Right lobe of liver (tissue), 6 donors: Measurements from ENCODE around the gene KCNMA1. TPM values are rescaled to one million over a fixed set of nuclear protein-coding genes. Genes with fewer than 3 reads are reported as not detected.
A peak's percentile ranks its signal among the peaks of the same experiment; 100 is the strongest.

Experiments used
- ATAC-seq, 4 donors: fragments of 200-7000 bp; cut with Tn5 transposase; one replicate each; pipeline ENCODE4 v1.9.1; 2020; ENCODE audit warnings: mild to moderate bottlenecking in 4 of 4, moderate library complexity in 4 of 4
- DNase-seq, 3 donors: peaks; one replicate each; pipeline ENCODE4 v3.0.0-alpha.2; 2020
- H3K27ac ChIP-seq, 3 donors: fragments of 200-600 bp; one replicate each; pipeline ENCODE4 v1.8.0; 2022
- H3K27me3 ChIP-seq, 2 donors: fragments of 200-600 bp; one replicate each; pipeline ENCODE4 v1.8.0; 2022
- H3K36me3 ChIP-seq, 4 donors: fragments of 200-600 bp; sonication (generic) in 1 of 4; one replicate each; pipeline versions ENCODE4 v1.5.1 to v1.8.0; 2017 to 2022; ENCODE audit warnings: control low read depth in 1 of 4
- H3K4me1 ChIP-seq, 4 donors: fragments of 200-600 bp; sonication (generic) in 1 of 4; one replicate each; pipeline versions ENCODE4 v1.5.1 to v1.8.0; 2017 to 2022; ENCODE audit warnings: control low read depth in 1 of 4
- H3K4me3 ChIP-seq, 3 donors: fragments of 200-600 bp; one replicate each; pipeline ENCODE4 v1.8.0; 2022
- H3K9me3 ChIP-seq, 4 donors: fragments of 200-600 bp; sonication (generic) in 1 of 4; one replicate each; pipeline versions ENCODE4 v1.5.1 to v1.8.0; 2017 to 2022; ENCODE audit warnings: control low read depth in 1 of 4
- POLR2A ChIP-seq: fragments of 450-650 bp; IDR thresholded peaks from one replicate; pipeline ENCODE4 v1.6.1; 2017; ENCODE audit warnings: antibody characterized with exemption, mild to moderate bottlenecking
- WGBS: methylation state at CpG from one replicate; pipeline ENCODE4 v1.1.6; 2018; ENCODE audit warnings: low coverage, low lambda C conversion rate; ENCODE audit not compliant: insufficient coverage; ENCODE audit errors: missing lambda C conversion rate; 5-methylcytosine and 5-hydroxymethylcytosine counted together
- intact Hi-C, 2 donors: fragments of 100-400 bp; cut with DNase I; formaldehyde crosslinking; loops; one replicate each; pipeline versions ENCODE4 v1.11.2 to v1.14.1; 2022
- total RNA-seq, 6 experiments: library from RNA; depleted of rRNA in 2 of 6; stranded (reverse); fragments of >200 nt in 2 of 6; fragmentation: NEBNext Ultra II Directional in 3 of 6; extraction: Animal tissue kit (Norgen Biotek cat#: 25700) in 3 of 6; gene quantifications; one replicate each; pipeline versions ENCODE4 v1.1.0 to v1.2.4, GENCODE V29; 2016 to 2023
- TF ChIP-seq, protein P1 (sequence below), 4 donors: fragments of 200-600 bp in 3 of 4; fragments of 450-650 bp in 1 of 4; IDR thresholded peaks; one replicate each; pipeline versions ENCODE4 v1.5.1 to v1.8.0; 2016 to 2022; ENCODE audit warnings: antibody characterized with exemption in 4 of 4, mild to moderate bottlenecking in 2 of 4
- donor health status: DM: no; HTN: yes; CAD: no.
- donor health status: DM: no; HTN: no; CAD: no.
- donor health status: DM: no; HTN: no; CAD: no.
- donor health status: DM: no; HTN: yes; CAD: no.
- donor health status: DM: no; HTN: yes; CAD: no.

Gene KCNMA1
- total RNA-seq, 6 experiments from 2014 or later: 5.7 to 48.0 (median 15.1) TPM

DNA sequence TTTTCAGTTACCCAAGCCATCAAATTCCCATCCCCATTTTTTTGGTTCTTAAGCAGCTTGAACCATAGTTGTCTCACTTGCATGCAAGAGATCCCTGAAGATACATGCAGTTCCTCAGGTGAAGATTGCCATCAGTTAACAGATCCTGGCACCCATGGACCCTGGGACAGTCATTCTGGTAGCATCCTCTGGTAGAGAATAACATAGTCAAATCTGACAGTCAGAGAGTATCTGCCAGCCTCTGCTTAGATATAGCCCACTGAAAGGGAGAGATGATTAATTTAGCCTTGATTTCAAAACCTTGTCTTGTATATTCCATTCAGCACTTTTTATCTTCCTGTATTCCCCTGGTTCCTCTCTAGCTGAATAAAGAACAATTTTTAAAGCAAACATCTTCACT, 280.4 kb downstream of the KCNMA1 start:
- no peaks in the 10 kb centered on the region for H3K4me1 ChIP-seq
- DNase-seq (no peak), ATAC-seq (no peak)
- no peaks in the 10 kb centered on the region for H3K9me3 ChIP-seq
- no peak overlapping the region for H3K27ac ChIP-seq
- H3K4me3 ChIP-seq: no peak overlapping the region
- TF ChIP-seq POLR2A: no peak
- TF ChIP-seq, protein P1, sequence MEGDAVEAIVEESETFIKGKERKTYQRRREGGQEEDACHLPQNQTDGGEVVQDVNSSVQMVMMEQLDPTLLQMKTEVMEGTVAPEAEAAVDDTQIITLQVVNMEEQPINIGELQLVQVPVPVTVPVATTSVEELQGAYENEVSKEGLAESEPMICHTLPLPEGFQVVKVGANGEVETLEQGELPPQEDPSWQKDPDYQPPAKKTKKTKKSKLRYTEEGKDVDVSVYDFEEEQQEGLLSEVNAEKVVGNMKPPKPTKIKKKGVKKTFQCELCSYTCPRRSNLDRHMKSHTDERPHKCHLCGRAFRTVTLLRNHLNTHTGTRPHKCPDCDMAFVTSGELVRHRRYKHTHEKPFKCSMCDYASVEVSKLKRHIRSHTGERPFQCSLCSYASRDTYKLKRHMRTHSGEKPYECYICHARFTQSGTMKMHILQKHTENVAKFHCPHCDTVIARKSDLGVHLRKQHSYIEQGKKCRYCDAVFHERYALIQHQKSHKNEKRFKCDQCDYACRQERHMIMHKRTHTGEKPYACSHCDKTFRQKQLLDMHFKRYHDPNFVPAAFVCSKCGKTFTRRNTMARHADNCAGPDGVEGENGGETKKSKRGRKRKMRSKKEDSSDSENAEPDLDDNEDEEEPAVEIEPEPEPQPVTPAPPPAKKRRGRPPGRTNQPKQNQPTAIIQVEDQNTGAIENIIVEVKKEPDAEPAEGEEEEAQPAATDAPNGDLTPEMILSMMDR (IDR thresholded peaks at IDR 0.05): no peak
- intact Hi-C loops: no loop called here
- no peaks in the 10 kb centered on the region for H3K27me3 ChIP-seq
- no peaks in the 10 kb centered on the region for H3K36me3 ChIP-seq

DNA sequence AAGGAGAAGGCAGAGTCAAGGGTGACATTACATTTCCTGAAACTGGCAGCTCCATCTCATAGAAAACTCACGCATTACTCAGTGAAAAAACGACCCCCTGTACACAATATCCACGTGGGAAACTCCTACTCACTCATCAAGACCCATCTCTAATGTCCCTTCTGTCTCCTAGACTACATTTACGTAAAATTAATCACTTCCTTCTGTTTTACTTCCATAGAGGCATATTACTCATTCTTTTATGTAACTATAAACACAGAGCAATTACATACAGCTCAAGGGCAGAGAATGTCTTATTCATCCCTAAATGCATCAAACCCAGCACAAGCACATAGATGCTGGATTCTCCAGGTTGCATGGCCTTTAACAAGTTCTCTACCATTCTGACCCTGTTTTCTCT, 281.8 kb downstream of the KCNMA1 start:
- Histone ChIP-seq H3K4me3 (no peak overlapping the region), H3K27ac (no peak overlapping the region), H3K36me3 (no peaks in the 10 kb centered on the region), H3K4me1 (no peaks in the 10 kb centered on the region), H3K9me3 (no peaks in the 10 kb centered on the region), H3K27me3 (no peaks in the 10 kb centered on the region)
- no peak for TF ChIP-seq POLR2A
- TF ChIP-seq, protein P1 (IDR thresholded peaks at IDR 0.05): no peak
- WGBS: 71% methylated on average over 4 of the region's 4 CpGs
- ATAC-seq (no peak), DNase-seq (no peak)
- intact Hi-C loops: no loop called here

DNA sequence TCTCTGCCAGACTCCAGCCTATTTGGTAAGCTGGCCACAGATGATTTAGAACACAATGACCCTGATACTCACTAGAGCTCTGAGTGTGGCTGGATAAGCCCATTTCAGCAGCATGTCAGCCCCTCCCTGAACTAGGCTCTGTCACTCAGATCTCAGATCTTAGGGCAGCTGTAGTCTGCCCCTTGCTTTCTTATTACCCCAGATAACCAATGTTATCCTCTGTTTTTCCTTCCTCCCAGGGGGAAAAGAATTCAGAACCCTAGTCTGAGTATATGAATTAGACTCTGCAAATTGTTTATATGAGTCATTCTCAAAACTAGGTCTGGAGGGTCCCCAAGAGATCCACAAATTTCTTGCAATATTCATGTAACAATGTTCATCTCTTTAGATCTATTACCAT, 286.2 kb downstream of the KCNMA1 start:
- ATAC-seq (no peak), DNase-seq (no peak)
- intact Hi-C loops: no loop called here
- no peaks in the 10 kb centered on the region for H3K9me3 ChIP-seq
- TF ChIP-seq, protein P1 (IDR thresholded peaks at IDR 0.05): no peak
- no peak for TF ChIP-seq POLR2A
- H3K27me3 ChIP-seq: no peaks in the 10 kb centered on the region
- no peak overlapping the region for H3K27ac ChIP-seq
- H3K36me3 ChIP-seq: no peaks in the 10 kb centered on the region
- H3K4me1 ChIP-seq: no peaks in the 10 kb centered on the region
- no peak overlapping the region for H3K4me3 ChIP-seq

DNA sequence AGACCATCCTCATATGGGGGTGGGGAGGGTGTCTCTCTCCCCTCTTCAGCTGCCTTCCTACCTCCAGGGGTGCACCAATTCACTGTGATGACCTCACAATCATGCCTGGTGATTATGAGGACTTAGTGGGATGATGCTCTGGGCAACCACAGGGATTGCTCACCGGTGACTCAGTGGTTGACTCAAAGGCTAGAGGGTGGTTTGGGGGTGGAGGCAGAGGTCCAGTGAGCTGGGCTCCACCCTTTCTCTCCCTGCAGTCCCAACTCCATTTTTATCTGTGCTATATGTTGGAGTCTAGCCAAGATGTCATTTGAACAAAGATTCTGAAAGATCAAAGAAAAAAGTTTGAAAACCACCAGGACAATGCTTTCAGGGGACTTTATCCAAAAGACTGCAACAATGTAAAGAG, 286.9 kb downstream of the KCNMA1 start:
- Histone ChIP-seq H3K36me3 (no peaks in the 10 kb centered on the region), H3K27ac (no peak overlapping the region), H3K4me3 (no peak overlapping the region), H3K9me3 (no peaks in the 10 kb centered on the region), H3K27me3 (no peaks in the 10 kb centered on the region), H3K4me1 (no peaks in the 10 kb centered on the region)
- intact Hi-C loops: no loop called here
- DNase-seq (no peak), ATAC-seq (peak in 1 of 4 donors; percentile 80)
- TF ChIP-seq, protein P1 (IDR thresholded peaks at IDR 0.05): no peak
- TF ChIP-seq POLR2A: no peak
- WGBS: 55% methylated on average over 1 of the region's 1 CpG

DNA sequence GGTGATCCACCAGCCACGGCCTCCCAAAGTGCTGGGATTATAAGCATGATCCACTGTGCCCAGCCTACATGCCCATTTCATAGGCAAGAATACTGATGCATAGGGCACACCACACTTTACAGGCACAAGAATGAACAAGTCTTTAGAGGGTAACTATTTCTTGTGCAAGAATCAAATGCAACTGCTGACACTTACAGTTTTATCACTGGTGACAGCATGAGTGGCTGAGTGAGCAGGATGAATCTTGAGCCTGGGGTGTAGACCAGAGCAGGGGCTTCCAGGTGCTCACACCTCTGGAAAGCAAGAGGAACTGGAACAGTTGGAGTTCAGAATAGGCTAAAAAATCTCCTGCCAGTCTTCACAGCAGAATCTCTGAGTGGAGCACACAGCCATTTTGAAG, 287.5 kb downstream of the KCNMA1 start:
- DNase-seq: no peak
- TF ChIP-seq, protein P1 (IDR thresholded peaks at IDR 0.05): no peak
- no peak for TF ChIP-seq POLR2A
- H3K4me3 ChIP-seq: no peak overlapping the region
- WGBS: 86% methylated on average over 1 of the region's 1 CpG
- intact Hi-C loops: no loop called here
- no peak for ATAC-seq
- no peaks in the 10 kb centered on the region for H3K4me1 ChIP-seq
- H3K36me3 ChIP-seq: no peaks in the 10 kb centered on the region
- no peaks in the 10 kb centered on the region for H3K27me3 ChIP-seq
- no peak overlapping the region for H3K27ac ChIP-seq
- H3K9me3 ChIP-seq: no peaks in the 10 kb centered on the region
